ENCODE results near the gene RUNX1. TPM values are rescaled to one million over a fixed set of nuclear protein-coding genes. Genes with fewer than 3 reads are reported as not detected.

The RUNX1 gene
- total and polyA plus RNA-seq, 2 experiments from 2014 or later = 0.12 TPM; not detected in 1

GRCh38 chr21:35062016-35062415, 12.9 kb upstream of the RUNX1 start:
- Histone ChIP-seq H3K4me3 (no peak overlapping the region), H3K4me1 (ENCODE audit: low read depth) (no peaks in the 10 kb centered on the region), H3K27ac (no peak overlapping the region), H3K27me3 (peaks cover 96% of the 10 kb centered on the region), H3K36me3 (no peaks in the 10 kb centered on the region), H3K9me3 (ENCODE audit: low read depth) (no peaks in the 10 kb centered on the region)
- DNase-seq (ENCODE audit: low read depth in 1 of 2, low spot score in 1 of 2) = no peak
- TF ChIP-seq, protein P1, sequence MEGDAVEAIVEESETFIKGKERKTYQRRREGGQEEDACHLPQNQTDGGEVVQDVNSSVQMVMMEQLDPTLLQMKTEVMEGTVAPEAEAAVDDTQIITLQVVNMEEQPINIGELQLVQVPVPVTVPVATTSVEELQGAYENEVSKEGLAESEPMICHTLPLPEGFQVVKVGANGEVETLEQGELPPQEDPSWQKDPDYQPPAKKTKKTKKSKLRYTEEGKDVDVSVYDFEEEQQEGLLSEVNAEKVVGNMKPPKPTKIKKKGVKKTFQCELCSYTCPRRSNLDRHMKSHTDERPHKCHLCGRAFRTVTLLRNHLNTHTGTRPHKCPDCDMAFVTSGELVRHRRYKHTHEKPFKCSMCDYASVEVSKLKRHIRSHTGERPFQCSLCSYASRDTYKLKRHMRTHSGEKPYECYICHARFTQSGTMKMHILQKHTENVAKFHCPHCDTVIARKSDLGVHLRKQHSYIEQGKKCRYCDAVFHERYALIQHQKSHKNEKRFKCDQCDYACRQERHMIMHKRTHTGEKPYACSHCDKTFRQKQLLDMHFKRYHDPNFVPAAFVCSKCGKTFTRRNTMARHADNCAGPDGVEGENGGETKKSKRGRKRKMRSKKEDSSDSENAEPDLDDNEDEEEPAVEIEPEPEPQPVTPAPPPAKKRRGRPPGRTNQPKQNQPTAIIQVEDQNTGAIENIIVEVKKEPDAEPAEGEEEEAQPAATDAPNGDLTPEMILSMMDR (IDR thresholded peaks at IDR 0.05; ENCODE audit: low read depth, low read length) = no peak

DNA sequence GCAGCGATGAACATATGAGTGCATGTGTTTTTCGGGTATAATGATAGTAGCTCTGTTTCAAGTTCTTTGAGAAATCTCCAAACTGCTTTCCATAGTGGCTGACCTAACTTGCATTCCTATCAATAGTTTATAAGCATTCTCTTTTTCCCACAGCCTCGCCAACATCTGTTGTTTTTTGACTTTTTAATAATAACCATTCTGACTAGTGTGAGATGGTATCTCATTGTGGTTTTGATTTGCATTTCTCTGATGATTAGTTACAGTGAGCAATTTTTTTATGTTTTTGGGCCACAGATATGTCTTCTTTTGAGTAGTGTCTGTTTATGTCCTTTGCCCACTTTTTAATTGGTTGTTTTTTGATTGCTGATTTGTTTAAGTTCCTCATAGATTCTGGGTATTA, 10.6 kb upstream of the RUNX1 start:
- TF ChIP-seq, protein P1 (IDR thresholded peaks at IDR 0.05; ENCODE audit: low read depth, low read length) = no peak
- Histone ChIP-seq H3K4me1 (ENCODE audit: low read depth) (no peaks in the 10 kb centered on the region), H3K36me3 (no peaks in the 10 kb centered on the region), H3K27me3 (peaks cover 98% of the 10 kb centered on the region), H3K27ac (no peak overlapping the region), H3K4me3 (no peak overlapping the region), H3K9me3 (ENCODE audit: low read depth) (no peaks in the 10 kb centered on the region)
- no peak for DNase-seq (ENCODE audit: low read depth in 1 of 2, low spot score in 1 of 2)

GRCh38 chr21:35058058-35058457, 9.0 kb upstream of the RUNX1 start:
- H3K9me3 ChIP-seq (ENCODE audit: low read depth) = no peaks in the 10 kb centered on the region
- H3K27me3 ChIP-seq = peaks cover 98% of the 10 kb centered on the region
- TF ChIP-seq, protein P1 (IDR thresholded peaks at IDR 0.05; ENCODE audit: low read depth, low read length) = no peak
- no peak overlapping the region for H3K4me3 ChIP-seq
- no peaks in the 10 kb centered on the region for H3K4me1 ChIP-seq (ENCODE audit: low read depth)
- DNase-seq (ENCODE audit: low read depth in 1 of 2, low spot score in 1 of 2) = no peak
- no peaks in the 10 kb centered on the region for H3K36me3 ChIP-seq
- H3K27ac ChIP-seq = no peak overlapping the region

DNA sequence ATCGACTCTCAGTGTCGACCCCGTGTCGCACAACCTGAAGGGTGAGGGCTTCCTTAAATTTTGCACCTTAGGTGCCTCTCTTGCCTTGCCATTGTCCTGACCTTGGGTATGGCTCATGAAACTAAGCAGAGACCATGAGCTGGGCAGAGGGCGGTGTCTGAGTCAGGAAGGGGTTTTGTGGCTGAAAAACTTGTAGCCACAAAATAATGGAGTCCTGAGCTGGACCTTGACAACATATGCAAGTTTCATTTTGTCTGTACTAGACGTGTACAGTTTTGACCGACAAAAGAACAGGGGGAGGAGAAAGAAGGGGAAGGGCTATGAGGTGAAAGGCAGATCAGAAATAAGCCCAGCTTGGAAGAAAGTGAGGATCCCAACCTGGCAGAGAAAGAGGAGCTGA, 8.3 kb upstream of the RUNX1 start:
- Histone ChIP-seq H3K9me3 (ENCODE audit: low read depth) (no peaks in the 10 kb centered on the region), H3K27ac (no peak overlapping the region), H3K36me3 (no peaks in the 10 kb centered on the region), H3K4me1 (ENCODE audit: low read depth) (no peaks in the 10 kb centered on the region), H3K4me3 (no peak overlapping the region), H3K27me3 (peaks cover 100% of the 10 kb centered on the region)
- DNase-seq (ENCODE audit: low read depth in 1 of 2, low spot score in 1 of 2) = no peak
- TF ChIP-seq, protein P1 (IDR thresholded peaks at IDR 0.05; ENCODE audit: low read depth, low read length) = no peak

DNA sequence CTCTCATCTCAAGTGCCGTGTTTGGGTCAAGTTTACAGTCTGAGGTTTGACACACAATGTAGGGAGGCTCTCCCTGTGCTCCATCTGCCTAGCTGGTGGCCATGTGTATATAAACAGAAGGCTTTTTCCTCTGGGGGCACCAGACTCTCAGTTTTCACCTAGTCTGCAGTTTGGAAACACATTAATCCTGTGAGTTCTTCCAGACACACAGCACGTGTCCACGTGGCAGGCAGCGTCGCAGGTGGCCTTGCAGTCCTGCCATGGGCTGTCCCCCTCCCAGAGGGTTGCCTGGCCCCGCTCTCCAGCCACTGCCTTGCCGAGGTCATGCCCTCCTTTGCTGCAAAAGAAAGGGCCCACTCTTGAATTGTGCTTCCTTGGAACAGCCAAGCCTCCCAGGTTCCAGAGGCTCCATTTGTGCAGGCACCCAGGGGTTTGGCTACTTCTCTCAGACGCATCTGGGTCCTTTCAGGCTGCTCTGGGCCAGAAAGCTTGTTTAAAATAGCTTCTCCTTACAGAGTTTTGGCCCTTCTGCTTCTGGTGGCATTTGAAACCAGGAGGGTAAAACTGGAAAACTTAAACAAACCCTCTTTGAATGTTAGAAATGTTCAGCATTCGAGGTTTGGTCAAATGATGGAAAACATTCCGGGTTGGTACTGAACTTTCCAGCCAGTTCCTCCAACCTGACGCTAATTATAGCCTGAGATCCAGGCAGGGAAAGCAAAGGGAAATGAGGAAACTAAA, 4.4 kb upstream of the RUNX1 start:
- peak in 1 of 2 donors; percentile 14 for DNase-seq (ENCODE audit: low read depth in 1 of 2, low spot score in 1 of 2)
- TF ChIP-seq, protein P1 (IDR thresholded peaks at IDR 0.05; ENCODE audit: low read depth, low read length) = peak; percentile 12
- Histone ChIP-seq H3K4me3 (no peak overlapping the region), H3K36me3 (no peaks in the 10 kb centered on the region), H3K9me3 (ENCODE audit: low read depth) (no peaks in the 10 kb centered on the region), H3K4me1 (ENCODE audit: low read depth) (no peaks in the 10 kb centered on the region), H3K27ac (no peak overlapping the region), H3K27me3 (peaks cover 97% of the 10 kb centered on the region)

All from cardiac muscle cell (in vitro differentiated cells and primary cell).